ENCODE data around the gene HTRA1. TPM values are rescaled to one million over a fixed set of nuclear protein-coding genes. Genes with fewer than 3 reads are reported as not detected.

Gene HTRA1
- total RNA-seq, 4 donors from 2014 or later, result 14.2 to 23.2 (median 17.2) TPM

- Histone ChIP-seq H3K27me3 (no peaks in the 10 kb centered on the region), H3K36me3 (peaks cover 0 to 6% of the 10 kb centered on the region in 2 donors), H3K27ac (no peak overlapping the region), H3K4me1 (peaks cover 0 to 7% of the 10 kb centered on the region in 2 donors), H3K4me3 (no peak overlapping the region), H3K9me3 (no peaks in the 10 kb centered on the region)
- in situ Hi-C loops (cut with MboI; ENCODE audit: low sequenced_read_pairs in 4 of 4) (no loop called here), intact Hi-C loops (cut with DNase I; ENCODE audit: low total_unique reads) (no loop called here)
- no peak for TF ChIP-seq CTCF (IDR thresholded peaks at IDR 0.05 in 4 of 5, conservative IDR thresholded peaks at IDR 0.05 in 1 of 5)
- no peak for TF ChIP-seq POLR2A (IDR thresholded peaks at IDR 0.05)
- ATAC-seq (no peak), DNase-seq (no peak)
These were observed 43.7 kb downstream of the HTRA1 start for GRCh38 chr10:122505011-122505410.

GRCh38 chr10:122505885-122506645 is 44.7 kb downstream of the HTRA1 start:
- Histone ChIP-seq H3K4me3 (no peak overlapping the region), H3K36me3 (peaks cover 0 to 6% of the 10 kb centered on the region in 2 donors), H3K27me3 (no peaks in the 10 kb centered on the region), H3K27ac (no peak overlapping the region), H3K9me3 (no peaks in the 10 kb centered on the region), H3K4me1 (peaks cover 0 to 5% of the 10 kb centered on the region in 2 donors)
- in situ Hi-C loops (cut with MboI; ENCODE audit: low sequenced_read_pairs in 4 of 4), result no loop called here
- DNase-seq (no peak), ATAC-seq (no peak)
- TF ChIP-seq POLR2A (IDR thresholded peaks at IDR 0.05), result no peak
- TF ChIP-seq CTCF (IDR thresholded peaks at IDR 0.05 in 4 of 5, conservative IDR thresholded peaks at IDR 0.05 in 1 of 5), result no peak
- intact Hi-C loops (cut with DNase I; ENCODE audit: low total_unique reads), result no loop called here

GRCh38 chr10:122507616-122508015 is 46.3 kb downstream of the HTRA1 start:
- H3K4me1 ChIP-seq, result peaks cover 0 to 5% of the 10 kb centered on the region in 2 donors
- H3K27me3 ChIP-seq, result no peaks in the 10 kb centered on the region
- H3K4me3 ChIP-seq, result no peak overlapping the region
- no peak for ATAC-seq
- no peak for TF ChIP-seq POLR2A (IDR thresholded peaks at IDR 0.05)
- no peak for TF ChIP-seq CTCF (IDR thresholded peaks at IDR 0.05 in 4 of 5, conservative IDR thresholded peaks at IDR 0.05 in 1 of 5)
- intact Hi-C loops (cut with DNase I; ENCODE audit: low total_unique reads), result no loop called here
- peaks cover 0 to 6% of the 10 kb centered on the region in 2 donors for H3K36me3 ChIP-seq
- in situ Hi-C loops (cut with MboI; ENCODE audit: low sequenced_read_pairs in 4 of 4), result no loop called here
- H3K27ac ChIP-seq, result no peak overlapping the region
- DNase-seq, result no peak
- H3K9me3 ChIP-seq, result no peaks in the 10 kb centered on the region

GRCh38 chr10:122508021-122508420 is 46.7 kb downstream of the HTRA1 start:
- Histone ChIP-seq H3K4me1 (peaks cover 0 to 5% of the 10 kb centered on the region in 2 donors), H3K4me3 (no peak overlapping the region), H3K9me3 (no peaks in the 10 kb centered on the region), H3K27ac (no peak overlapping the region), H3K27me3 (no peaks in the 10 kb centered on the region), H3K36me3 (peaks cover 0 to 6% of the 10 kb centered on the region in 2 donors)
- no peak for TF ChIP-seq CTCF (IDR thresholded peaks at IDR 0.05 in 4 of 5, conservative IDR thresholded peaks at IDR 0.05 in 1 of 5)
- TF ChIP-seq POLR2A (IDR thresholded peaks at IDR 0.05), result no peak
- ATAC-seq (no peak), DNase-seq (no peak)
- intact Hi-C loops (cut with DNase I; ENCODE audit: low total_unique reads), result no loop called here
- in situ Hi-C loops (cut with MboI; ENCODE audit: low sequenced_read_pairs in 4 of 4), result no loop called here
